SH-SY5Y (cell line): ENCODE measurements around the gene RNASE9.

Experiments
- GATA2 ChIP-seq: IDR thresholded peaks from 2 replicates; pipeline ENCODE4 v1.6.1; 2011; ENCODE audit warnings: mild to moderate bottlenecking, low read depth, low read length
- GATA3 ChIP-seq: IDR thresholded peaks from 2 replicates; pipeline ENCODE4 v1.6.1; 2011; ENCODE audit warnings: low read depth, mild to moderate bottlenecking, low read length, moderate library complexity

DNA sequence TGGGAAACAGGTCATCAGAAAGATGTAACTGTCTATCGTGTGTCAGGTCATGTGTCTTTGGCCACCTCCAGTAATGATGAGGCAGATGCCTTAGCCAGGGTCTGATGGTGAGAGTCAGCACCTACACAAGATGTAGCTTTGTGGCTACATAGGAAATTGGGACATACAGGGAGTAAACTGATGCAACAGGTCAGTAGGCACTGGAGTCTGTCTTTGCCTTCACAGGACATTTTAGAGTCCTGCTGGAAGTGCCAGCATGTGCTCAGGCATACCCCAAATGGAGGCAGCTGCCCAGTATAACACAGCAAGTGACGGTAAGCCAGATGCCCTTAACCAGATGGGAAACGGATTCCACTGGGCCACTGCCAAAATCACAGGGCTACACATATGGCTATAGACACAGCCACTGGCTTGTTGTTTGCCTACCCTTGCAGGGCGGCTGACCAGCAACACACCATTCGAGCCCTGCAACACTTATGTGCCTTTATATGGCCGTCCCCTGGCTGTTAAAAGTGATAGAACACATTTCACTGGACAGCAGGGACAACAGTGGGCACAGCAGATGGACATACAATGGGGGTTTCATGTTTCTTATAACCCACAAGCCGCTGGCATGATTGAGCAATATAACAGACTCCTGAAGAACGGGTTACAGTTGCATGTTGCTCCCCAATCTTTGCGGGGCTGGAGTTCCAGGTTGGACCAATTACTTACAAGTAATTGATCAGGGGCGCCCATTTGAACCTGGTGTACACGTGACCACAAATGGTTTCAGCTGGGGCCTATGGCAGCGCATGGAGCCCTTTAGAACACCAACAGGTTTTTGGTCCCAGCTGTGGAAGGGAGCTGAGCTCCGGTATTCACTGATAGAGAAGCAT is 43.2 kb upstream of the RNASE9 start:
- TF ChIP-seq GATA2: no peak
- TF ChIP-seq GATA3: no peak
